ENCODE measurements around the gene TRIM21. TPM values are rescaled to one million over a fixed set of nuclear protein-coding genes. Genes with fewer than 3 reads are reported as not detected.

The TRIM21 gene
- polyA plus RNA-seq, 2 of the 4 experiments (the other 2 are of a cell fraction), result 11.3 to 15.6 TPM

DNA sequence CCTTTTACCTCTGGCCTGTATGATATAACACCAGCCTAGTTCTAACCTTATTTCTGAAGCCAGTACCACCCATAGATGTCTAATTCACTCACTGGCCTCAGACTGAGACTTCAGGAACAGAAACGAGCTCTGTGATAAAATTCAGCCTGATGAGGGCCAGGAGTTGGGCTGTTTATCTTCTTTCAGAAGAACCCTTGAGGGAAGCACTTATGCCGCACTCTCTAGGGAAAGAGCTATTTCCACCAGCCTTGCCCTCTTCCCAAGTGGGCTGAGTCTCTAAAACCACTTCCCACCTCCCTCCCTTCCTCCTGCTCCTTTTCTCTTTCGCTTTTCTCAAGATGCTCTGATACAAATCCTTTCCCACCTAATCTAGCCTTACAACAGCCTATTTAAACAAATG is 23.3 kb downstream of the TRIM21 start:
- CTCF ChIA-PET, result no interaction called here

DNA sequence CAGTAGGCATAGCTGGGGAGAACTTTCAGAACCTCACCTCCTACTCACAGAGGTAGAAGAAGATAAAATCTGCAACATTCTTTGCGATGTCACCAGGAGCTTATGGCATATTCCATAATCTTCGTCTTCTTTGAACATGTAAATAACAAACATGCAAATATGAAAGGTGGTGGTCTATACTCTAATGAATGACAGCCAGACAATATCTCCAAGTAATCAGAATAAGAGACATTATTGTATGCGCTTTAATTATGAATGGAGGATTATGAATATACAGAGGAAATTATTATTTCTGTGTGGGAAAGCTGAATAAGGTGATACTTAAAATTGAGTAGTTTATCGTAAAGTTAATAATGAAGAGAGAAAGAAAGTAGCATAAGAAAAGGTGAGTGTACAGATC is 25.2 kb downstream of the TRIM21 start, which contains the start of gene OR52B4:
Gene OR52B4, minus strand, starts transcription at position 101 of the 400 bp plus-strand sequence. Its CDS starts 91 bp downstream, at position 10.
- no peak within 1 kb of the TSS for H3K4me2 ChIP-seq
- no peak within 1 kb of the TSS for H3K4me3 ChIP-seq
- FAIRE-seq, result no peak
- TF ChIP-seq CHD2 (IDR thresholded peaks at IDR 0.05; ENCODE audit: low read length, partially characterized antibody) (no peak), NFE2L2 (conservative IDR thresholded peaks at IDR 0.05; ENCODE audit: low read length) (no peak), CEBPB (IDR thresholded peaks at IDR 0.05) (no peak), TP53 (CRISPR knock-in tag; IDR thresholded peaks at IDR 0.05) (no peak), FOSB (CRISPR knock-in tag; IDR thresholded peaks at IDR 0.05) (no peak), EHMT2 (IDR thresholded peaks at IDR 0.05; ENCODE audit: low read depth) (no peak), POLR2A (IDR thresholded peaks at IDR 0.05; ENCODE audit: low read length) (no peak), PHF8 (IDR thresholded peaks at IDR 0.05; ENCODE audit: borderline replicate concordance, low read depth) (no peak), BHLHE40 (IDR thresholded peaks at IDR 0.05; ENCODE audit: low read depth, low read length) (no peak), ESRRA (IDR thresholded peaks at IDR 0.05; ENCODE audit: borderline replicate concordance, low read length) (no peak)
- TF ChIP-seq, protein P1, sequence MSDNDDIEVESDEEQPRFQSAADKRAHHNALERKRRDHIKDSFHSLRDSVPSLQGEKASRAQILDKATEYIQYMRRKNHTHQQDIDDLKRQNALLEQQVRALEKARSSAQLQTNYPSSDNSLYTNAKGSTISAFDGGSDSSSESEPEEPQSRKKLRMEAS (IDR thresholded peaks at IDR 0.05), result no peak
- TF ChIP-seq, protein P2, sequence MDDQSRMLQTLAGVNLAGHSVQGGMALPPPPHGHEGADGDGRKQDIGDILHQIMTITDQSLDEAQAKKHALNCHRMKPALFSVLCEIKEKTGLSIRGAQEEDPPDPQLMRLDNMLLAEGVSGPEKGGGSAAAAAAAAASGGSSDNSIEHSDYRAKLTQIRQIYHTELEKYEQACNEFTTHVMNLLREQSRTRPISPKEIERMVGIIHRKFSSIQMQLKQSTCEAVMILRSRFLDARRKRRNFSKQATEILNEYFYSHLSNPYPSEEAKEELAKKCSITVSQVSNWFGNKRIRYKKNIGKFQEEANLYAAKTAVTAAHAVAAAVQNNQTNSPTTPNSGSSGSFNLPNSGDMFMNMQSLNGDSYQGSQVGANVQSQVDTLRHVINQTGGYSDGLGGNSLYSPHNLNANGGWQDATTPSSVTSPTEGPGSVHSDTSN (IDR thresholded peaks at IDR 0.05), result no peak
- TF ChIP-seq, protein P3, sequence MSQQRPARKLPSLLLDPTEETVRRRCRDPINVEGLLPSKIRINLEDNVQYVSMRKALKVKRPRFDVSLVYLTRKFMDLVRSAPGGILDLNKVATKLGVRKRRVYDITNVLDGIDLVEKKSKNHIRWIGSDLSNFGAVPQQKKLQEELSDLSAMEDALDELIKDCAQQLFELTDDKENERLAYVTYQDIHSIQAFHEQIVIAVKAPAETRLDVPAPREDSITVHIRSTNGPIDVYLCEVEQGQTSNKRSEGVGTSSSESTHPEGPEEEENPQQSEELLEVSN (IDR thresholded peaks at IDR 0.05; ENCODE audit: borderline replicate concordance, low read depth), result no peak
- TF ChIP-seq, protein P4, sequence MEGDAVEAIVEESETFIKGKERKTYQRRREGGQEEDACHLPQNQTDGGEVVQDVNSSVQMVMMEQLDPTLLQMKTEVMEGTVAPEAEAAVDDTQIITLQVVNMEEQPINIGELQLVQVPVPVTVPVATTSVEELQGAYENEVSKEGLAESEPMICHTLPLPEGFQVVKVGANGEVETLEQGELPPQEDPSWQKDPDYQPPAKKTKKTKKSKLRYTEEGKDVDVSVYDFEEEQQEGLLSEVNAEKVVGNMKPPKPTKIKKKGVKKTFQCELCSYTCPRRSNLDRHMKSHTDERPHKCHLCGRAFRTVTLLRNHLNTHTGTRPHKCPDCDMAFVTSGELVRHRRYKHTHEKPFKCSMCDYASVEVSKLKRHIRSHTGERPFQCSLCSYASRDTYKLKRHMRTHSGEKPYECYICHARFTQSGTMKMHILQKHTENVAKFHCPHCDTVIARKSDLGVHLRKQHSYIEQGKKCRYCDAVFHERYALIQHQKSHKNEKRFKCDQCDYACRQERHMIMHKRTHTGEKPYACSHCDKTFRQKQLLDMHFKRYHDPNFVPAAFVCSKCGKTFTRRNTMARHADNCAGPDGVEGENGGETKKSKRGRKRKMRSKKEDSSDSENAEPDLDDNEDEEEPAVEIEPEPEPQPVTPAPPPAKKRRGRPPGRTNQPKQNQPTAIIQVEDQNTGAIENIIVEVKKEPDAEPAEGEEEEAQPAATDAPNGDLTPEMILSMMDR (IDR thresholded peaks at IDR 0.05), result no peak
- TF ChIP-seq, protein P5, sequence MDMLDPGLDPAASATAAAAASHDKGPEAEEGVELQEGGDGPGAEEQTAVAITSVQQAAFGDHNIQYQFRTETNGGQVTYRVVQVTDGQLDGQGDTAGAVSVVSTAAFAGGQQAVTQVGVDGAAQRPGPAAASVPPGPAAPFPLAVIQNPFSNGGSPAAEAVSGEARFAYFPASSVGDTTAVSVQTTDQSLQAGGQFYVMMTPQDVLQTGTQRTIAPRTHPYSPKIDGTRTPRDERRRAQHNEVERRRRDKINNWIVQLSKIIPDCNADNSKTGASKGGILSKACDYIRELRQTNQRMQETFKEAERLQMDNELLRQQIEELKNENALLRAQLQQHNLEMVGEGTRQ (IDR thresholded peaks at IDR 0.05), result no peak
- H3K4me1 ChIP-seq, result no peaks in the 10 kb centered on the region
- no peak for ATAC-seq
- no peaks in the 10 kb centered on the region for H3K9me3 ChIP-seq
- H3K27ac ChIP-seq, result no peak within 1 kb of the TSS
- DNase-seq (ENCODE audit: low read depth in 1 of 2, low spot score in 1 of 2), result no peak
- POLR2A ChIA-PET, result no interaction called here
- CTCF ChIA-PET, result no interaction called here
- WGBS (ENCODE audit: missing lambda C conversion rate), result 35% methylated on average over 4 of the region's 4 CpGs

More for the DNA sequence above, 23.3 kb downstream of the TRIM21 start:
- Histone ChIP-seq H3K4me1 (no peaks in the 10 kb centered on the region), H3K27ac (no peak overlapping the region), H3K4me3 (no peak overlapping the region), H3K4me2 (no peak overlapping the region), H3K9me3 (no peaks in the 10 kb centered on the region)
- WGBS (ENCODE audit: missing lambda C conversion rate), result 6% methylated on average over 3 of the region's 3 CpGs
- TF ChIP-seq, protein P6, sequence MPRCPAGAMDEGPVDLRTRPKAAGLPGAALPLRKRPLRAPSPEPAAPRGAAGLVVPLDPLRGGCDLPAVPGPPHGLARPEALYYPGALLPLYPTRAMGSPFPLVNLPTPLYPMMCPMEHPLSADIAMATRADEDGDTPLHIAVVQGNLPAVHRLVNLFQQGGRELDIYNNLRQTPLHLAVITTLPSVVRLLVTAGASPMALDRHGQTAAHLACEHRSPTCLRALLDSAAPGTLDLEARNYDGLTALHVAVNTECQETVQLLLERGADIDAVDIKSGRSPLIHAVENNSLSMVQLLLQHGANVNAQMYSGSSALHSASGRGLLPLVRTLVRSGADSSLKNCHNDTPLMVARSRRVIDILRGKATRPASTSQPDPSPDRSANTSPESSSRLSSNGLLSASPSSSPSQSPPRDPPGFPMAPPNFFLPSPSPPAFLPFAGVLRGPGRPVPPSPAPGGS (IDR thresholded peaks at IDR 0.05), result no peak
- TF ChIP-seq, protein P7, sequence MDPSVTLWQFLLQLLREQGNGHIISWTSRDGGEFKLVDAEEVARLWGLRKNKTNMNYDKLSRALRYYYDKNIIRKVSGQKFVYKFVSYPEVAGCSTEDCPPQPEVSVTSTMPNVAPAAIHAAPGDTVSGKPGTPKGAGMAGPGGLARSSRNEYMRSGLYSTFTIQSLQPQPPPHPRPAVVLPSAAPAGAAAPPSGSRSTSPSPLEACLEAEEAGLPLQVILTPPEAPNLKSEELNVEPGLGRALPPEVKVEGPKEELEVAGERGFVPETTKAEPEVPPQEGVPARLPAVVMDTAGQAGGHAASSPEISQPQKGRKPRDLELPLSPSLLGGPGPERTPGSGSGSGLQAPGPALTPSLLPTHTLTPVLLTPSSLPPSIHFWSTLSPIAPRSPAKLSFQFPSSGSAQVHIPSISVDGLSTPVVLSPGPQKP (IDR thresholded peaks at IDR 0.05; ENCODE audit: low read depth, low read length), result no peak
- TF ChIP-seq MYC (IDR thresholded peaks at IDR 0.05; ENCODE audit: borderline replicate concordance, low read length) (no peak), KDM1A (IDR thresholded peaks at IDR 0.05; ENCODE audit: low read depth) (no peak), ZFP36 (IDR thresholded peaks at IDR 0.05; ENCODE audit: borderline replicate concordance, partially characterized antibody) (no peak), CEBPB (IDR thresholded peaks at IDR 0.05) (no peak), POLR2A (IDR thresholded peaks at IDR 0.05; ENCODE audit: low read length) (no peak), JUN (IDR thresholded peaks at IDR 0.05) (no peak), RFX5 (IDR thresholded peaks at IDR 0.05) (no peak), SMC3 (IDR thresholded peaks at IDR 0.05) (no peak), POLR2AphosphoS2 (conservative IDR thresholded peaks at IDR 0.05; ENCODE audit: low read length) (no peak), HOXB13 (CRISPR knock-in tag; IDR thresholded peaks at IDR 0.05; ENCODE audit: low read depth) (no peak), RAD21 (conservative IDR thresholded peaks at IDR 0.05 in 1 of 2, IDR thresholded peaks at IDR 0.05 in 1 of 2) (no peak), EHF (CRISPR knock-in tag; IDR thresholded peaks at IDR 0.05) (no peak)
- TF ChIP-seq, protein P3 (IDR thresholded peaks at IDR 0.05; ENCODE audit: borderline replicate concordance, low read depth), result no peak
- TF ChIP-seq, protein P2 (IDR thresholded peaks at IDR 0.05), result no peak
- ATAC-seq, result no peak
- POLR2A ChIA-PET, result no interaction called here
- no peak for DNase-seq (ENCODE audit: low read depth in 1 of 2, low spot score in 1 of 2)
- FAIRE-seq, result no peak
